Sigmoid colon (tissue), 7 donors: Measurements from ENCODE around the gene FRMD8. TPM values are rescaled to one million over a fixed set of nuclear protein-coding genes. Genes with fewer than 3 reads are reported as not detected.

Source experiments
- DNase-seq: peaks from one replicate; pipeline ENCODE4 v3.0.0-alpha.2; 2019
- H3K27ac ChIP-seq, 4 donors: fragments of 200-600 bp; sonication (generic); one replicate each; pipeline ENCODE4 v1.5.1; 2016 to 2019; ENCODE audit warnings: mild to moderate bottlenecking in 1 of 4
- H3K27me3 ChIP-seq, 3 donors: fragments of 200-600 bp; sonication (generic); one replicate each; pipeline ENCODE4 v1.5.1; 2019; ENCODE audit warnings: mild to moderate bottlenecking in 1 of 3
- H3K36me3 ChIP-seq, 4 donors: fragments of 200-600 bp; sonication (generic); one replicate each; pipeline ENCODE4 v1.5.1; 2016 to 2019
- H3K4me1 ChIP-seq, 4 donors: fragments of 200-600 bp; sonication (generic); one replicate each; pipeline ENCODE4 v1.5.1; 2017 to 2019
- H3K4me3 ChIP-seq, 4 donors: fragments of 200-600 bp; sonication (generic); one replicate each; pipeline ENCODE4 v1.5.1; 2017 to 2019; ENCODE audit warnings: mild to moderate bottlenecking in 2 of 4, moderate library complexity in 1 of 4
- H3K9me3 ChIP-seq, 4 donors: fragments of 200-600 bp in 3 of 4; sonication (generic) in 3 of 4; one replicate each; pipeline versions ENCODE4 v1.5.1 to v1.6.1; 2013 to 2019
- CTCF ChIP-seq, 4 experiments: fragments of 450-650 bp in 3 of 4; fragments of 200-600 bp in 1 of 4; IDR thresholded peaks; one replicate each; pipeline ENCODE4 v1.5.1; 2016 to 2019; ENCODE audit warnings: antibody characterized with exemption in 4 of 4, mild to moderate bottlenecking in 3 of 4, moderate library complexity in 2 of 4
- EP300 ChIP-seq, 4 donors: sonication (generic); formaldehyde crosslinking; IDR thresholded peaks; one replicate each; pipeline ENCODE4 v1.6.1; 2017; ENCODE audit warnings: antibody characterized with exemption in 4 of 4
- POLR2A ChIP-seq, 2 donors: fragments of 450-650 bp; IDR thresholded peaks; one replicate each; pipeline ENCODE4 v1.6.1; 2016; ENCODE audit warnings: antibody characterized with exemption in 2 of 2, mild to moderate bottlenecking in 2 of 2, moderate library complexity in 2 of 2
- POLR2AphosphoS5 ChIP-seq, 4 donors: sonication (generic); formaldehyde crosslinking; IDR thresholded peaks; one replicate each; pipeline ENCODE4 v1.6.1; 2017; ENCODE audit warnings: antibody characterized with exemption in 4 of 4
- WGBS, 2 donors: extraction: QIAGEN DNeasy Blood & Tissue Kit; methylation state at CpG; one replicate each; pipeline ENCODE4 v1.1.7; 2013; 5-methylcytosine and 5-hydroxymethylcytosine counted together
- intact Hi-C: fragments of 100-400 bp; cut with DNase I; formaldehyde crosslinking; loops from one replicate; pipeline ENCODE4 v1.15.1; 2023
- polyA plus RNA-seq, 3 donors: library from polyadenylated mRNA; stranded (reverse); fragments of 200-250 nt; gene quantifications; one replicate each; pipeline ENCODE4 v1.2.3, GENCODE V29; 2013
- total RNA-seq, 4 donors: library from RNA; depleted of rRNA; stranded (reverse); fragments of >200 nt; gene quantifications; one replicate each; pipeline ENCODE4 v1.1.0, GENCODE V29; 2016
- donor health status: healthy with polysubstance abuse.
- donor health status: Bipolar disorder and iron deficiency.
- donor health status: healthy.

FRMD8 gene
- total and polyA plus RNA-seq, 7 donors: 10.7 to 29.0 (median 21.6) TPM

DNA sequence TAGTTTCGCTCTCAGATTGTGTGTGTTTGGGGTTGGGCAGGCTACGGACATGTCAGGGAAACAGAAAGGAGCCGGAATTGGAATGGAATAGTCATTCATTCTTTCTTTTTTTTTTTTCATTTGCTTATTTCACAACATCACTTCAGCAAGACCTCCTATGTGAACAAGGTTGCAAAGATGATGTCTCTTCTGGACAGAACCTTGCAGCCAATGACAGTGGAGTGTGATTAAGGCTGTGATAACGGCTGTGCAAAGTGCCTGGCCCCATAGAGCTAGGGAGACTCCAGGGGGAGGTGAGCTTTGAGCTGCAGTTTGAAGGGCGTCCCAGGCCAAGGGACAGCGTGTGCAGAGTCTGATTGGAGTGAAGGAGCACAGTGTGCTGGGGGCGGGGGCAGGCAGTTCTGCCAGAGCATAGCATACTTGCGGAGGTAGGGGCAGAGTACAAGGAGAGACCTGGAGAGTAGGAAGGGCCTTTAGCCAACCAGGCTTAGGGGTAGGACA lies 28.5 kb upstream of the FRMD8 start:
- WGBS, 2 donors: 33 to 73% methylated on average over 8 of the region's 8 CpGs
- TF ChIP-seq CTCF (IDR thresholded peaks at IDR 0.05) (no peak), POLR2AphosphoS5 (IDR thresholded peaks at IDR 0.05) (no peak)
- H3K4me1 ChIP-seq: peaks cover 0 to 27% (median 23%) of the 10 kb centered on the region in 4 donors

DNA sequence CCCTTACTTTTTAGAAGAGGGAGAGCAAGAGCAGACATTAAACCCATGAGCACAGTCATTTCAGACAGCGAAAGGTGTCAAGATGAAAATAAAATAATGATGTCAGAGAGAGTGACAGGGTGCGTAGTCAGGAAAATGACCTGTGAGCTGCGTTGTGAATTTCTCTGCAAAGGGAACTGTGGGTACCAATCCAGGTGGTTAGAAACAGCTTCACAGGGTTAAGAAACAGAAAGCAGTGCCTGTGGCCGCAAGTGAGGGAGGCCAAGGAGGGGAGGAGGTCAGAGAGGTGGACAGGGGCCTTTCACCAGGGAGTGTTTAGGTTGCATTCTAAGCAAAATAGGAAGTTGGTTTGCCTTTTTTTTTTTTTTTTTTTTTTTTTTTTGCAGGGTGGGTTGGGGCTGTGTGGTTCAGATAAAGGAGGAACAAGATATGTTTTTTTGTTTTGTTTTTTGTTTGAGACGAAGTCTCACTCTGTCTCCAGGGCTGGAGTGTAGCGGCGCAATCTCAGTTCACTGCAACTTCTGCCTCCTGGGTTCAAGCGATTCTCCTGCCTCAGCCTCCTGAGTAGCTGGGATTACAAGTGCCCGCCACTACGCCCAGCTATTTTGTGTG lies 24.0 kb upstream of the FRMD8 start:
- Histone ChIP-seq H3K9me3 (no peaks in the 10 kb centered on the region), H3K4me3 (no peak overlapping the region), H3K27ac (no peak overlapping the region), H3K4me1 (peaks cover 0 to 4% (median 4%) of the 10 kb centered on the region in 4 donors), H3K36me3 (no peaks in the 10 kb centered on the region), H3K27me3 (peaks cover 0 to 1% (median 0%) of the 10 kb centered on the region in 3 donors)
- DNase-seq: no peak
- intact Hi-C loops: loop anchor here (10.0 kb wide), 1 partner anchor 242 kb away; no protein-coding TSS in a partner anchor
- 68 to 86% methylated on average over 10 of the region's 10 CpGs for WGBS, 2 donors
- TF ChIP-seq EP300 (IDR thresholded peaks at IDR 0.05) (no peak), POLR2AphosphoS5 (IDR thresholded peaks at IDR 0.05) (no peak), POLR2A (IDR thresholded peaks at IDR 0.05) (no peak), CTCF (IDR thresholded peaks at IDR 0.05) (no peak)

More for the DNA sequence above, 28.5 kb upstream of the FRMD8 start:
- no peak for DNase-seq
- H3K27ac ChIP-seq: no peak overlapping the region
- no peak overlapping the region for H3K4me3 ChIP-seq
- H3K9me3 ChIP-seq: no peaks in the 10 kb centered on the region
- peaks cover 0 to 17% (median 11%) of the 10 kb centered on the region in 3 donors for H3K27me3 ChIP-seq
- peaks cover 0 to under 1% (median 0%) of the 10 kb centered on the region in 4 donors for H3K36me3 ChIP-seq
- intact Hi-C loops: loop anchor here (5.0 kb wide), 1 partner anchor 164 kb away; no protein-coding TSS in a partner anchor

- WGBS, 2 donors: 86 to 92% methylated on average over 6 of the region's 6 CpGs
- DNase-seq: no peak
- Histone ChIP-seq H3K36me3 (no peaks in the 10 kb centered on the region), H3K27me3 (no peaks in the 10 kb centered on the region), H3K27ac (no peak overlapping the region), H3K9me3 (no peaks in the 10 kb centered on the region), H3K4me1 (peaks cover 0 to 4% (median 4%) of the 10 kb centered on the region in 4 donors), H3K4me3 (no peak overlapping the region)
- intact Hi-C loops: loop anchor here (10.0 kb wide), 1 partner anchor 242 kb away; no protein-coding TSS in a partner anchor
- TF ChIP-seq POLR2A (IDR thresholded peaks at IDR 0.05) (no peak), CTCF (IDR thresholded peaks at IDR 0.05) (no peak), POLR2AphosphoS5 (IDR thresholded peaks at IDR 0.05) (no peak), EP300 (IDR thresholded peaks at IDR 0.05) (no peak)
Observed at GRCh38 chr11:65362966-65363365, 23.5 kb upstream of the FRMD8 start.

DNA sequence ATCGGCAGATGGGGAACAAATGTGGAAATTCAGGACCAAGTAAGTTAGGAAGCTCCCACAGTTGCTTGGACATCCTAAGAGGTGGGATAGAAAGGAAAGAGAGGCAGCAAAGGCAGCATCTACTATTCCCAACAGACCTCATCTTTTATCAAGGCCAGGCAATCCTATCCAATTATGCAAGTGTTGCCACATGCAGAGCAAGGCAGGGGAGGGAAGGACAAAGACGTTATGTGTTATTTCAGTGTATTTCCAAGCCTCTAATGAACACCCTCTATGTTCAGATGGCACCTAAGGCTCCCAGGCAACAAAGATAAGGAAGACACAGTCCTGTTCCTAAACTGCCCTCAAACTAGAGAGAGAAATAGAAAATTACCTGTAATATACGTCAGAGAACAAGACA lies 22.7 kb upstream of the FRMD8 start:
- H3K4me3 ChIP-seq: no peak overlapping the region
- H3K27me3 ChIP-seq: no peaks in the 10 kb centered on the region
- no peaks in the 10 kb centered on the region for H3K9me3 ChIP-seq
- H3K4me1 ChIP-seq: peaks cover 0 to 4% (median 4%) of the 10 kb centered on the region in 4 donors
- DNase-seq: no peak
- no peak overlapping the region for H3K27ac ChIP-seq
- WGBS, 2 donors: 81 to 85% methylated on average over 3 of the region's 3 CpGs
- H3K36me3 ChIP-seq: no peaks in the 10 kb centered on the region
- TF ChIP-seq EP300 (IDR thresholded peaks at IDR 0.05) (no peak), CTCF (IDR thresholded peaks at IDR 0.05) (no peak), POLR2A (IDR thresholded peaks at IDR 0.05) (no peak), POLR2AphosphoS5 (IDR thresholded peaks at IDR 0.05) (no peak)
- intact Hi-C loops: loop anchor here (10.0 kb wide), 1 partner anchor 241 kb away; no protein-coding TSS in a partner anchor
